Hepatocyte (in vitro differentiated cells): ENCODE results near the gene FAM83E. TPM values are rescaled to one million over a fixed set of nuclear protein-coding genes. Genes with fewer than 3 reads are reported as not detected.
A peak's percentile ranks its signal among the peaks of the same experiment; 100 is the strongest.

ENCODE experiments used
- DNase-seq: peaks from one replicate; pipeline ENCODE4 v3.0.0-alpha.2; 2016; ENCODE audit warnings: low spot score
- H2AFZ ChIP-seq: fragments of 200-600 bp; sonication (generic); 2 replicates; pipeline ENCODE4 v1.6.0; 2016; ENCODE audit warnings: antibody characterized with exemption, mild to moderate bottlenecking
- H3K27ac ChIP-seq: fragments of 200-600 bp; sonication (generic); 2 replicates; pipeline ENCODE4 v1.5.1; 2016; ENCODE audit warnings: mild to moderate bottlenecking
- H3K27me3 ChIP-seq: fragments of 200-600 bp; sonication (generic); 2 replicates; pipeline ENCODE4 v1.6.1; 2016
- H3K36me3 ChIP-seq: fragments of 200-600 bp; sonication (generic); replicated peaks from 2 replicates; pipeline ENCODE4 v1.5.1; 2016; ENCODE audit warnings: low read depth; ENCODE audit not compliant: insufficient read depth
- H3K4me1 ChIP-seq: fragments of 200-600 bp; sonication (generic); 2 replicates; pipeline ENCODE4 v1.5.1; 2016; ENCODE audit warnings: mild to moderate bottlenecking, moderate library complexity; ENCODE audit not compliant: insufficient read depth
- H3K4me2 ChIP-seq: fragments of 200-600 bp; sonication (generic); 2 replicates; pipeline ENCODE4 v1.6.0; 2016
- H3K4me3 ChIP-seq: fragments of 200-600 bp; sonication (generic); 2 replicates; pipeline ENCODE4 v1.5.1; 2016; ENCODE audit warnings: mild to moderate bottlenecking
- H3K79me2 ChIP-seq: fragments of 200-600 bp; sonication (generic); 2 replicates; pipeline ENCODE4 v1.6.0; 2017; ENCODE audit warnings: mild to moderate bottlenecking
- H3K9me2 ChIP-seq: fragments of 200-600 bp; sonication (generic); replicated peaks from 2 replicates; pipeline ENCODE4 v1.6.0; 2017; ENCODE audit warnings: mild to moderate bottlenecking; ENCODE audit not compliant: insufficient read depth
- H3K9me3 ChIP-seq: fragments of 200-600 bp; sonication (generic); 2 replicates; pipeline ENCODE4 v1.5.1; 2016; ENCODE audit warnings: low read depth, mild to moderate bottlenecking
- H4K20me1 ChIP-seq: fragments of 200-600 bp; sonication (generic); 2 replicates; pipeline ENCODE4 v1.6.0; 2016; ENCODE audit warnings: mild to moderate bottlenecking; ENCODE audit not compliant: insufficient read depth, poor library complexity, severe bottlenecking
- EZH2 ChIP-seq: fragments of 200-600 bp; sonication (generic); IDR thresholded peaks from 2 replicates; pipeline ENCODE4 v1.6.1; 2016; ENCODE audit warnings: antibody characterized with exemption, mild to moderate bottlenecking, borderline replicate concordance
- EZH2phosphoT487 ChIP-seq: fragments of 200-600 bp; sonication (generic); IDR thresholded peaks from one replicate; pipeline ENCODE4 v1.6.1; 2018; ENCODE audit warnings: antibody characterized with exemption, mild to moderate bottlenecking, low read depth, moderate library complexity; ENCODE audit not compliant: unreplicated experiment, severe bottlenecking
- WGBS: methylation state at CpG from one replicate; pipeline ENCODE4 v1.1.6; 2016; ENCODE audit warnings: low lambda C conversion rate; ENCODE audit errors: missing lambda C conversion rate; 5-methylcytosine and 5-hydroxymethylcytosine counted together
- polyA plus RNA-seq: library from polyadenylated mRNA; unstranded; fragments of >200 nt; fragmentation: Nextera tagmentation; extraction: Ambion mirVana; gene quantifications from 2 replicates; pipeline ENCODE4 v1.2.1, GENCODE V29; 2016
- total RNA-seq: library from RNA; depleted of rRNA; stranded (reverse); fragments of >200 nt; gene quantifications from 2 replicates; pipeline ENCODE4 v1.2.3, GENCODE V29; 2014
- TF ChIP-seq, protein P1 (sequence below): fragments of 200-600 bp; sonication (generic); IDR thresholded peaks from 2 replicates; pipeline ENCODE4 v1.5.1; 2016; ENCODE audit warnings: antibody characterized with exemption, mild to moderate bottlenecking; ENCODE audit not compliant: poor library complexity

FAM83E gene
- total and polyA plus RNA-seq, 2 experiments from 2014 or later = 12.4 to 22.2 TPM

DNA sequence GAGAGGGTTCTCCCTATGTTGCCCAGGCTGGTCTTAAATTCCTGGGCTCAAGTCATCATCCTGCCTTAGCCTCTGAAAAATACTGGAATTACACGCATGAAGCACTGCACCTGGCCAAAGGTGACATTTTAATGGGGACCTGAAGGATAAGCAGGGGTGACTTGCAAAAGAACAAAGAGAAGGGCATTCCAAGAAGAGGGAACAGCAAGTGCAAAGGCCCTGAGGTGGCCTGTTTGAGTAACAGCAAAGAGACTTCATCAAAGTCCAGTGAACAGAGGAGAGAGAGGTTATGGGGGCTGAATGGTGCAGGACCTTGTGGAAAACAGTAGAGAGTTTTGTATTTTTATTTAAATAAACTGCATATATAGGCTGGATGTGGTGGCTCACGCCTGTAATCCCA is 27.0 kb upstream of the FAM83E start:
- no peak overlapping the region for H2AFZ ChIP-seq
- H3K36me3 ChIP-seq = no peaks in the 10 kb centered on the region
- H3K4me1 ChIP-seq = peaks cover 11% of the 10 kb centered on the region
- H3K9me2 ChIP-seq = no peaks in the 10 kb centered on the region
- H4K20me1 ChIP-seq = no peaks in the 10 kb centered on the region
- H3K27me3 ChIP-seq = no peaks in the 10 kb centered on the region
- no peaks in the 10 kb centered on the region for H3K79me2 ChIP-seq
- no peak overlapping the region for H3K4me2 ChIP-seq
- no peaks in the 10 kb centered on the region for H3K9me3 ChIP-seq
- WGBS = 97% methylated on average over 2 of the region's 2 CpGs
- no peak overlapping the region for H3K4me3 ChIP-seq
- H3K27ac ChIP-seq = no peak overlapping the region
- TF ChIP-seq EZH2phosphoT487 (no peak), EZH2 (no peak)
- TF ChIP-seq, protein P1, sequence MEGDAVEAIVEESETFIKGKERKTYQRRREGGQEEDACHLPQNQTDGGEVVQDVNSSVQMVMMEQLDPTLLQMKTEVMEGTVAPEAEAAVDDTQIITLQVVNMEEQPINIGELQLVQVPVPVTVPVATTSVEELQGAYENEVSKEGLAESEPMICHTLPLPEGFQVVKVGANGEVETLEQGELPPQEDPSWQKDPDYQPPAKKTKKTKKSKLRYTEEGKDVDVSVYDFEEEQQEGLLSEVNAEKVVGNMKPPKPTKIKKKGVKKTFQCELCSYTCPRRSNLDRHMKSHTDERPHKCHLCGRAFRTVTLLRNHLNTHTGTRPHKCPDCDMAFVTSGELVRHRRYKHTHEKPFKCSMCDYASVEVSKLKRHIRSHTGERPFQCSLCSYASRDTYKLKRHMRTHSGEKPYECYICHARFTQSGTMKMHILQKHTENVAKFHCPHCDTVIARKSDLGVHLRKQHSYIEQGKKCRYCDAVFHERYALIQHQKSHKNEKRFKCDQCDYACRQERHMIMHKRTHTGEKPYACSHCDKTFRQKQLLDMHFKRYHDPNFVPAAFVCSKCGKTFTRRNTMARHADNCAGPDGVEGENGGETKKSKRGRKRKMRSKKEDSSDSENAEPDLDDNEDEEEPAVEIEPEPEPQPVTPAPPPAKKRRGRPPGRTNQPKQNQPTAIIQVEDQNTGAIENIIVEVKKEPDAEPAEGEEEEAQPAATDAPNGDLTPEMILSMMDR = no peak
- no peak for DNase-seq

DNA sequence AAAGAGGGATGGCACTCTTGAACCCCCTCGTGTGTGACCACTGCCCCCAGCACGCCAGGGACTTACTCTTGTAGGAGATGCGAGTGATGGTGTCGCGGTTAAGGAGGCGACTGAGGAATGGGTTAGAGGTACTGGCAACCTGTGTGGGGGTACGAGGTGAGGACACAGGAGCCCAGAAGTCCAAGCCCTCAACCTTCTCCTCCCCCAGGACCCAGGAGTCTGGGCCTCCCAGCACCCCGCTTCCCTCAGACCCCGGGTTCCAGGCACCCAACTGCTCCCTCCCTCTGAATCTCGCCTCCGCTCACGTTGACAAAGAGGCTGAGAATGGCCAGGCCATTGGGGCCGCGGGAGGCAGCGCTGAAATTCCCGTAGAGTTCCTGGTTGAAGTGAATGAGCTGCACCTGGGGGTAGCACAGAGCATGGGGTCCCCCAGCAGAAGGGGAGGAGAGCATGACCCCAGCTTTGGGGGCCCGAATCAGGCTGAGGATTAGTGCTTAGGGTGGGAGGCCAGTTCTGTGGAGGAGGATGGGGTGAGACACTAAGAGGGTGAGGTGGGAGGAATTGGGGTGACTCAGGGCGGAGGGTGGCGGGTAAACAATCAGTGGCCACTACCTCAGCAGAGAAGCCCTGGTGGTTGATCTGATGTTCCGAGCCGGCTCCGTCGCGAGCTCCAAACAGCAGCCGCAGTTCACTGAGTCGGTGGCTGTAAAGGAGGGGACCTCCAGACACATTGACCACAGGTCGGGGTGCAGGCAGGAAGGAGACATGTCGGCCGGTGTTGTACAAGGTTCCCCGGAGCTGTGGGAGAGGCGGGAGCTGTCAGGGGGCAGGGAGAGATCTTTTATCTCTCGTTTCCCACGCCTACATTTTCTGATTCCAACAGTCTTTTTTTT is 24.9 kb upstream of the FAM83E start:
- no peak overlapping the region for H3K4me3 ChIP-seq
- H3K9me3 ChIP-seq = no peaks in the 10 kb centered on the region
- H3K36me3 ChIP-seq = no peaks in the 10 kb centered on the region
- DNase-seq = no peak
- no peaks in the 10 kb centered on the region for H3K9me2 ChIP-seq
- WGBS = 71% methylated on average over 32 of the region's 33 CpGs
- TF ChIP-seq EZH2 (no peak), EZH2phosphoT487 (no peak)
- TF ChIP-seq, protein P1 = no peak
- H4K20me1 ChIP-seq = no peaks in the 10 kb centered on the region
- H3K27me3 ChIP-seq = no peaks in the 10 kb centered on the region
- peaks cover 10% of the 10 kb centered on the region for H3K4me1 ChIP-seq
- H2AFZ ChIP-seq = no peak overlapping the region
- H3K4me2 ChIP-seq = peak overlapping the region; percentile 24
- H3K79me2 ChIP-seq = peaks cover 5% of the 10 kb centered on the region
- no peak overlapping the region for H3K27ac ChIP-seq

DNA sequence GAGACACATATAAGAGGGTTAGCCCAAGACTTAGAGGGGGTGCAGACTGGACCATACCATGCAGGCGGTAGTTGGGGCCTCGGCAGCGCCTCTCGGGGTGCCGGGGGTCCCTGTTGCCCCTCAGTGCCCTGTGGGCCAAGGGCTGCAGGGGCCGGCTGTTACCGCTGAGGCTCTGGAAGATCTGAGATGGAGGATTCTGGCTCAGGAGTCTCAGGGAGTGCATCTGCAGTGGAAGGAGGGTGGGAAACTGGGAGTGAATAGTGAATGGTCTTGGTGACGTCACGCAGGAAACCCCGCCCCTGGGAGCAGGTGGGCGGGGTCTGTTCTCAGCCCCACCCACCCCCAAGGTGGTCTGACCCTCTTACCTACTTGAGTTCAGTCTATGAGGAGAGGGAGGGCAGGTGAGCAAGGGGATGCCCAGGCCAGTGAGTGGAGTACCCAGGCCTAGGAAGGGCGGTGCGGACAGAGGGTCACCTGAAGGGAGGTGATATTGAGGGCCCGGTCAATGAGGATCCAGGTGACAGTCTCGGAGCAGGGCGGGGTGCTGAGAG is 24.0 kb upstream of the FAM83E start:
- Histone ChIP-seq H3K79me2 (peaks cover 5% of the 10 kb centered on the region), H3K9me2 (no peaks in the 10 kb centered on the region), H3K36me3 (no peaks in the 10 kb centered on the region), H3K27ac (peak overlapping the region; percentile 96), H4K20me1 (no peaks in the 10 kb centered on the region), H2AFZ (no peak overlapping the region), H3K4me1 (peaks cover 11% of the 10 kb centered on the region), H3K4me2 (peak overlapping the region; percentile 76), H3K9me3 (no peaks in the 10 kb centered on the region), H3K27me3 (no peaks in the 10 kb centered on the region), H3K4me3 (no peak overlapping the region)
- no peak for TF ChIP-seq EZH2phosphoT487
- no peak for TF ChIP-seq EZH2
- TF ChIP-seq, protein P1 = no peak
- DNase-seq = peak; percentile 25
- 81% methylated on average over 16 of the region's 16 CpGs for WGBS
